GM12878 (cell line): Measurements from ENCODE around the gene GLUL. TPM values are rescaled to one million over a fixed set of nuclear protein-coding genes. Genes with fewer than 3 reads are reported as not detected.
A peak's percentile ranks its signal among the peaks of the same experiment; 100 is the strongest.

Experiments used
- ATAC-seq: fragments of 200-7000 bp; cut with Tn5 transposase; 3 replicates; pipeline ENCODE4 v1.9.1; 2020; ENCODE audit warnings: mild to moderate bottlenecking, moderate library complexity
- BruUV-seq: library from RNA; stranded (reverse); fragments of 400-500 nt; replicated peaks from 2 replicates; lab custom pipeline; 2021; lab: Mats Ljungman, UMichigan
- CTCF ChIA-PET: fragments of 300-600 bp; sonication (Branson Sonifier 250); formaldehyde crosslinking; extraction: SDS; loops from one replicate; lab custom pipeline; 2021; ENCODE audit warnings: inconsistent platforms; lab: Yijun Ruan, JAX
- POLR2A ChIA-PET: fragments of 350-600 bp; formaldehyde crosslinking; extraction: SDS; loops from one replicate; lab custom pipeline; 2021; ENCODE audit warnings: inconsistent platforms; lab: Charles Lee
- RAD21 ChIA-PET: fragments of 300-600 bp; sonication (Branson Sonifier 250); formaldehyde crosslinking; loops from one replicate; lab custom pipeline; 2023; ENCODE audit warnings: antibody characterized with exemption; ENCODE audit not compliant: unreplicated experiment; lab: Charles Lee
- SMC1A ChIA-PET: fragments of 300-600 bp; sonication (Branson Sonifier 250); formaldehyde crosslinking; loops from one replicate; lab custom pipeline; 2023; ENCODE audit not compliant: unreplicated experiment, uncharacterized antibody; lab: Charles Lee
- DNase-seq: peaks from one replicate; pipeline ENCODE4 v3.0.0-alpha.2; 2011; ENCODE audit warnings: low read depth, low spot score
- FAIRE-seq: peaks from 3 replicates; lab custom pipeline; 2011; peaks lifted over from hg19 to GRCh38; lab: Jason Lieb, UNC
- H2AFZ ChIP-seq: 2 replicates; pipeline ENCODE4 v1.6.0; 2011; ENCODE audit warnings: low read depth, low read length, control low read depth; ENCODE audit not compliant: control insufficient read depth
- H3K27ac ChIP-seq: 2 replicates; pipeline ENCODE4 v1.5.1; 2011; ENCODE audit warnings: control low read depth; ENCODE audit not compliant: control insufficient read depth, insufficient read depth
- H3K27me3 ChIP-seq, 2 experiments: replicated peaks in 1 of 2; 2 replicates each; pipeline versions ENCODE4 v1.6.0 to v1.6.1; 2011; ENCODE audit warnings: low read length in 1 of 2; ENCODE audit not compliant: control insufficient read depth in 2 of 2, insufficient read depth in 2 of 2
- H3K36me3 ChIP-seq, 2 experiments: 2 replicates each; pipeline ENCODE4 v1.5.1; 2011; ENCODE audit warnings: low read length in 1 of 2; ENCODE audit not compliant: control insufficient read depth in 2 of 2, insufficient read depth in 2 of 2
- H3K4me1 ChIP-seq: 2 replicates; pipeline ENCODE4 v1.6.1; 2011; ENCODE audit warnings: mild to moderate bottlenecking, low read length, moderate library complexity, mixed read lengths; ENCODE audit not compliant: control insufficient read depth, insufficient read depth
- H3K4me2 ChIP-seq: 2 replicates; pipeline ENCODE4 v1.6.0; 2011; ENCODE audit warnings: control low read depth; ENCODE audit not compliant: control insufficient read depth, insufficient read depth
- H3K4me3 ChIP-seq: fragments of 200-600 bp; sonication (generic); 2 replicates; pipeline ENCODE4 v1.5.1; 2016
- H3K79me2 ChIP-seq: 2 replicates; pipeline ENCODE4 v1.6.0; 2011; ENCODE audit warnings: low read length; ENCODE audit not compliant: control insufficient read depth, insufficient read depth
- H3K9ac ChIP-seq: 2 replicates; pipeline ENCODE4 v1.8.0; 2011; ENCODE audit warnings: low read length, control low read depth, mixed read lengths; ENCODE audit not compliant: control insufficient read depth, insufficient read depth
- H3K9me3 ChIP-seq: replicated peaks from 3 replicates; pipeline ENCODE4 v1.5.1; 2011; ENCODE audit warnings: mild to moderate bottlenecking, low read length; ENCODE audit not compliant: control insufficient read depth, insufficient read depth
- H4K20me1 ChIP-seq: 2 replicates; pipeline ENCODE4 v1.6.0; 2011; ENCODE audit not compliant: control insufficient read depth, insufficient read depth
- CHD1 ChIP-seq: IDR thresholded peaks from 2 replicates; pipeline ENCODE4 v1.6.1; 2012; ENCODE audit warnings: low read depth, low read length, improper control_type of control experiment
- CTCF ChIP-seq, 3 experiments: IDR thresholded peaks in 2 of 3; conservative IDR thresholded peaks in 1 of 3; 2 replicates each; pipeline ENCODE4 v1.5.1; 2011; ENCODE audit warnings: low read depth in 3 of 3, low read length in 3 of 3, mild to moderate bottlenecking in 3 of 3, control low read depth in 2 of 3, moderate library complexity in 2 of 3, inconsistent platforms in 1 of 3, mixed read lengths in 1 of 3; ENCODE audit not compliant: control insufficient read depth in 2 of 3, insufficient read depth in 1 of 3; ENCODE audit errors: extremely low read depth in 1 of 3
- E2F4 ChIP-seq: IDR thresholded peaks from 2 replicates; pipeline ENCODE4 v1.6.1; 2012; ENCODE audit warnings: low read depth, low read length, improper control_type of control experiment
- FOS ChIP-seq: IDR thresholded peaks from 3 replicates; pipeline ENCODE4 v1.6.1; 2011; ENCODE audit warnings: borderline replicate concordance; ENCODE audit not compliant: insufficient read length; ENCODE audit errors: extremely low read depth
- IRF5 ChIP-seq: fragments of 450-650 bp; IDR thresholded peaks from 2 replicates; pipeline ENCODE4 v1.6.1; 2017; ENCODE audit warnings: borderline replicate concordance
- KLF5 ChIP-seq: fragments of 450-650 bp; IDR thresholded peaks from 2 replicates; pipeline ENCODE4 v1.6.1; 2014; ENCODE audit warnings: mild to moderate bottlenecking; ENCODE audit not compliant: partially characterized antibody
- MYC ChIP-seq: IDR thresholded peaks from 2 replicates; pipeline ENCODE4 v1.6.1; 2011; ENCODE audit warnings: mild to moderate bottlenecking, low read length, moderate library complexity, inconsistent platforms; ENCODE audit not compliant: insufficient read depth, insufficient replicate concordance, insufficient read length, severe bottlenecking
- PML ChIP-seq: IDR thresholded peaks from 2 replicates; pipeline ENCODE4 v1.6.1; 2012; ENCODE audit warnings: low read length, inconsistent platforms
- SUZ12 ChIP-seq: fragments of 200-600 bp; sonication (generic); IDR thresholded peaks from one replicate; pipeline ENCODE4 v1.6.1; 2018; ENCODE audit warnings: antibody characterized with exemption, mild to moderate bottlenecking; ENCODE audit not compliant: unreplicated experiment
- WGBS: methylation state at CpG from one replicate; pipeline ENCODE4 v1.1.6; 2016; ENCODE audit warnings: low lambda C conversion rate; ENCODE audit not compliant: insufficient replicate concordance, insufficient coverage; ENCODE audit errors: missing lambda C conversion rate; 5-methylcytosine and 5-hydroxymethylcytosine counted together
- in situ Hi-C: fragments of 300-500 bp; cut with MboI; formaldehyde crosslinking; loops from 9 replicates; pipeline ENCODE4 v1.14.3; 2018; ENCODE audit warnings: mixed read lengths
- intact Hi-C: fragments of 100-400 bp; cut with micrococcal nuclease; formaldehyde crosslinking; loops from one replicate; pipeline ENCODE4 v1.14.2; 2022; ENCODE audit not compliant: unreplicated experiment
- polyA plus RNA-seq, 11 experiments: library from polyadenylated mRNA; depleted of rRNA in 4 of 11; unstranded in 6 of 11; stranded (reverse) in 5 of 11; fragments of >200 nt; fragmentation: Nextera tagmentation in 4 of 11; fragmentation: Illumina TruSeq in 1 of 11; extraction: Ambion mirVana in 4 of 11; extraction: Trizol in 1 of 11; gene quantifications; 1 replicate in 1 of 11; 2 replicates in 10 of 11; pipeline versions ENCODE4 v1.2.1 to v1.2.3, GENCODE V29; 2011 to 2016; ENCODE audit warnings: inconsistent platforms in 2 of 11, missing spikeins in 2 of 11, low read depth in 1 of 11
- total RNA-seq, 4 experiments: library from RNA; depleted of rRNA in 3 of 4; stranded (reverse); fragments of >200 nt in 3 of 4; fragmentation: Illumina TruSeq in 1 of 4; extraction: Trizol in 1 of 4; gene quantifications; 2 replicates each; pipeline versions ENCODE4 v1.2.1 to v1.2.3, GENCODE V29; 2013 to 2021

The GLUL gene
- total and polyA plus RNA-seq, 10 of the 15 experiments (the other 5 are each of a cell fraction or from before 2014, with no cell fraction given): 2.3 to 392 (median 164) TPM

GRCh38 chr1:182405578-182405977, 14.0 kb upstream of the GLUL start:
- POLR2A ChIA-PET: no interaction called here
- no peak for TF ChIP-seq IRF5
- no peak for TF ChIP-seq PML
- CTCF ChIA-PET: interaction anchor here (0.8 to 1.3 kb wide), 3 partner anchors 9 to 262 kb away, joined by 3 to 5 read pairs (median 3); no protein-coding TSS in a partner anchor

GRCh38 chr1:182404781-182405180, 13.2 kb upstream of the GLUL start:
- Histone ChIP-seq H3K27me3 (no peaks in the 10 kb centered on the region), H3K4me1 (no peaks in the 10 kb centered on the region), H3K36me3 (no peaks in the 10 kb centered on the region), H3K27ac (no peak overlapping the region), H3K79me2 (no peaks in the 10 kb centered on the region), H3K4me3 (no peak overlapping the region), H2AFZ (no peak overlapping the region), H3K9ac (no peak overlapping the region), H3K4me2 (no peak overlapping the region), H3K9me3 (no peaks in the 10 kb centered on the region; the same call in 2 of the 3 replicates), H4K20me1 (no peaks in the 10 kb centered on the region)
- POLR2A ChIA-PET: no interaction called here
- intact Hi-C loops: no loop called here
- 0% methylated on average over 1 of the region's 1 CpG for WGBS
- BruUV-seq: no TSS peak
- RAD21 ChIA-PET: interaction anchor here (1.3 kb wide), 1 partner anchor 261 kb away, joined by 5 read pairs; no protein-coding TSS in a partner anchor
- no peak for FAIRE-seq
- ATAC-seq: peak; percentile 49; the same call in 2 of the 3 replicates
- DNase-seq: no peak
- SMC1A ChIA-PET: interaction anchor here (1.0 to 1.7 kb wide), 2 partner anchors 8 to 190 kb away, joined by 3 to 13 read pairs; no protein-coding TSS in a partner anchor
- in situ Hi-C loops: no loop called here
- CTCF ChIA-PET: interaction anchor here (0.8 to 1.3 kb wide), 3 partner anchors 8 to 262 kb away, joined by 3 to 5 read pairs (median 3); no protein-coding TSS in a partner anchor
- TF ChIP-seq KLF5: no peak
- TF ChIP-seq E2F4: no peak
- no peak for TF ChIP-seq SUZ12
- no peak for TF ChIP-seq FOS
- TF ChIP-seq MYC: no peak
- 0 out of 6 replicates have a peak, but pooled peaks of 1 of the 3 experiments have one; percentile 1 for TF ChIP-seq CTCF (IDR thresholded peaks at IDR 0.05 in 2 of 3, conservative IDR thresholded peaks at IDR 0.05 in 1 of 3; ENCODE audit: control insufficient read depth in 2 of 3, extremely low read depth in 1 of 3, insufficient read depth in 1 of 3, low read depth in 3 of 3, low read length in 3 of 3)
- TF ChIP-seq IRF5: no peak
- no peak for TF ChIP-seq CHD1

More at GRCh38 chr1:182405578-182405977, 14.0 kb upstream of the GLUL start:
- SMC1A ChIA-PET: interaction anchor here (1.0 to 1.7 kb wide), 2 partner anchors 9 to 189 kb away, joined by 3 to 13 read pairs; no protein-coding TSS in a partner anchor
- Histone ChIP-seq H3K36me3 (no peaks in the 10 kb centered on the region), H3K9ac (no peak overlapping the region), H3K27me3 (no peaks in the 10 kb centered on the region), H2AFZ (no peak overlapping the region), H3K9me3 (no peaks in the 10 kb centered on the region; the same call in 2 of the 3 replicates), H3K27ac (no peak overlapping the region), H4K20me1 (no peaks in the 10 kb centered on the region), H3K4me2 (no peak overlapping the region), H3K4me1 (no peaks in the 10 kb centered on the region), H3K4me3 (no peak overlapping the region), H3K79me2 (no peaks in the 10 kb centered on the region)
- RAD21 ChIA-PET: interaction anchor here (1.3 kb wide), 1 partner anchor 262 kb away, joined by 5 read pairs; no protein-coding TSS in a partner anchor
- intact Hi-C loops (no loop called here), in situ Hi-C loops (no loop called here)
- DNase-seq (no peak), ATAC-seq (no peak), FAIRE-seq (no peak)
- 55% methylated on average over 1 of the region's 1 CpG for WGBS
- no TSS peak for BruUV-seq
